Stimulated activated effector memory CD8-positive, alpha-beta T cell treated with anti-CD3 and anti-CD28 coated beads, Interleukin-12 subunit alpha, Interleukin-12 subunit beta, amount 100 ng/mL, for 72 hours (primary cell): Measurements from ENCODE around the gene ZFYVE1.
"Not testable (repeated sequence)": the region's sequence is repeated elsewhere in the genome, so short reads cannot be mapped to it uniquely, and the experiment has no call there.

ENCODE experiments used
- ATAC-seq: fragments of 150-1000 bp; cut with Tn5 transposase; 2 replicates; pipeline ENCODE4 v1.10.0; 2021
- DNase-seq, 2 donors: peaks; one replicate each; pipeline ENCODE4 v3.0.0; 2021 to 2022; ENCODE audit warnings: low spot score in 2 of 2
- H3K27ac Mint-ChIP-seq: one replicate; pipeline ENCODE4 v1.8.0; 2022; ENCODE audit warnings: mild to moderate bottlenecking, mixed read lengths
- H3K36me3 Mint-ChIP-seq: one replicate; pipeline ENCODE4 v1.8.0; 2022; ENCODE audit warnings: mild to moderate bottlenecking, mixed read lengths
- H3K4me1 Mint-ChIP-seq: one replicate; pipeline ENCODE4 v1.8.0; 2022; ENCODE audit warnings: mixed read lengths
- H3K4me3 Mint-ChIP-seq: one replicate; pipeline ENCODE4 v1.8.0; 2022; ENCODE audit warnings: mild to moderate bottlenecking, mixed read lengths
- H3K9me3 Mint-ChIP-seq: one replicate; pipeline ENCODE4 v1.8.0; 2022; ENCODE audit warnings: mixed read lengths

Gene ZFYVE1

DNA sequence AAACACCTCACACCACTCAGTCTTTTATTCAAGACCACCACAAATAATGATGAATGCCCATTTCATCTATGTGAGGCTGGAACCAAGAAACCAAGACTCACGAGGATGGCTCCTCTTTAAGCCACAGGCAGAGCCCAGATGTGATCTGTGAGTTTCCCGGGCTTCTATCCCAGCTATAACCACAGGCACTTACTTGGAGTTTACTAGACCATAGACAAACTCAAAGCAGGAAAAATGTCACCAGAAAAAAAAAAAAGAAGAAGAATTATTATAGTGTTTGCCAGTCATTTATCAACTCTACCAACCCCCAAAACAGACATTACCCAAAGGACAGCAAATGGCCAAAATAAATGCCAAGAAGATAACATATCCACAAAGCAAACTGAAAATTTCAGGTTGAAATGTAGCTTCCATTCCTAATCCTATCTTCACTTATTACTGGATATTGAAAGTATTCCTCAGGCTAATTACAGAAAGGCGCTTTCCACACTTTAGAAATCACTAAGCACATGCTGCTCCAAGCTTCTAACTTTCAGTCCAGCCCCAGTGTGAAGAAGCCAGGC is 44.7 kb downstream of the ZFYVE1 start:
- H3K36me3 Mint-ChIP-seq, result peaks cover 74% of the 10 kb centered on the region

DNA sequence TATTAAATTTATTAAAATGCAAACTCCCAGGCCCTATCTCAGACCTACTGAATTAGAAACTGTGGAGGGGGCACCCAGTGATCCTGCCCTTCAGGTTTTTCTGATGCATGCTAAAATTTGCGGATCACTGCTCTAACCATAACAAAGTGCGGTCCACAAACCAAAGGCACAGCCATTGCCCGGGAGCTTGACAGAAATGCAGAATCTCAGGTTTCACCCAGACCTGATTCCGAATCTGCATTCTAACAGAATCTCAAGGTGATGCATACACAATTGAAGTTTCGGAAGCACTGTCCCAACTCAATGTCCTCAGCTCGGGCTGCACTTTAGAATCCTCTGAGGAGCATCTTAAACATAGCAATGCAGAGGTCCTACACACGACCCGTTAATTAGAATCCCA is 46.0 kb downstream of the ZFYVE1 start:
- no peaks in the 10 kb centered on the region for H3K9me3 Mint-ChIP-seq
- ATAC-seq, result no peak
- H3K27ac Mint-ChIP-seq, result no peak overlapping the region
- no peaks in the 10 kb centered on the region for H3K4me1 Mint-ChIP-seq
- peaks cover 79% of the 10 kb centered on the region for H3K36me3 Mint-ChIP-seq
- H3K4me3 Mint-ChIP-seq, result no peak overlapping the region
- DNase-seq, result no peak

More for the DNA sequence above, 44.7 kb downstream of the ZFYVE1 start:
- ATAC-seq (no peak), DNase-seq (no peak)
- Mint-ChIP-seq H3K9me3 (no peaks in the 10 kb centered on the region), H3K4me1 (no peaks in the 10 kb centered on the region), H3K4me3 (no peak overlapping the region), H3K27ac (peak overlapping the region; percentile 5)

DNA sequence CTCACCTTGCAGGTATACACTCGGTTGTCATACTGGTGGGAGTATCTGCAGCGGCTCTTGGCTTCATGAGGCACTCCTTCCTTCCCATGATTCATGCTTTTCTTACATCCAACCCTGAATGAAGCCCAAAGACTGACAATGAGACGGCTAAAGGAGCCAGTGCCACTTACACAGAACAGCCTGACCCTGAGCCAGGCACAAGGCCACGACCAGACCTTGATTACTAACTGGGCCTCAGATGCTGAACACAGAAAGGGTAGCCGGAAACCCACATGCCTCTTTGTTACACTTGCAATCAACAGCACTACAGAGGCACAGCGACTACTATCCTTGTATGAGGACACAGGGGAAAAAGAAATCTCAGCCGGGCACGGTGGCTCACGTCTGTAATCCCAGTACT is 48.0 kb downstream of the ZFYVE1 start:
- no peak overlapping the region for H3K27ac Mint-ChIP-seq
- peaks cover 75% of the 10 kb centered on the region for H3K36me3 Mint-ChIP-seq
- no peaks in the 10 kb centered on the region for H3K4me1 Mint-ChIP-seq
- no peak for ATAC-seq
- no peaks in the 10 kb centered on the region for H3K9me3 Mint-ChIP-seq
- DNase-seq, result no peak
- no peak overlapping the region for H3K4me3 Mint-ChIP-seq

DNA sequence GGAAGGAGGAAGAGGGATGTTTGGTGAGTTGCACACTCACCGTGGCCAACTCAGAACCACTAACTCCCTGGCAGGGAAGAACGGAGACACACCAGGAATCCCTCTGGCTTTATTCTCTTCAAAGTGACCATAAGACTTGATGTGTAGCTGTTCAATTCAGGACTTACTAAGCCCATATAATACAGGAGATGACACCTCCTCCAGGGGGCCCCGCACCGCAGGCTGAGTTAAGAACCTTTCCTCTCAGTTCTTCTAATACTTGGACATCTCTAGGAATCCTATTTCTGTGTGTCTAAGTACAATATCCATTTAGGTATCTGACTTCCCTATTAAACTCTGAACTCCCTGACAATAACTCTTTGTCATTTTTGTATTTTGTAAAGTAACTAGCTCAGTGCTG is 51.1 kb downstream of the ZFYVE1 start:
- Mint-ChIP-seq H3K36me3 (peaks cover 89% of the 10 kb centered on the region), H3K27ac (peak overlapping the region; percentile 43)

DNA sequence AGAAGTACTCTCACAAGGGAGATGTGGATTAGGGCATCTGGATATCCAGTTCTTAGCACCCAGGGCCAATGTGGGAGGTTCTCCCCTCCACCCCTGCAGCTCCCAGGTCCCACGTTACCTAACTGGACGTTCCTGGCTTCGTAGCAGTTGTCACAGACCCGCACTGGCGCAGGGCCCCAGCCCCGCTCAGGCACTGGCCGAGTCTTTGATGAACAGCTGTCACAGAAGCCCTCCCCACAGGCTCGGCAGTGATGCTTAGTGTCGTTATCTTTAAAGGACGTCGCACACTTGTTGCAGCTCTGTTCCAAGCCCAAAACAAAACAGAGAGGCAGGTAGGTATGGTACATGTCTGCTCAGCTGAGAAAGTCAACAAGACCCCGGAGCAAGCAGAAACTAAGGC is 52.2 kb downstream of the ZFYVE1 start:
- Mint-ChIP-seq H3K27ac (no peak overlapping the region), H3K4me3 (no peak overlapping the region), H3K4me1 (no peaks in the 10 kb centered on the region), H3K36me3 (peaks cover 95% of the 10 kb centered on the region), H3K9me3 (no peaks in the 10 kb centered on the region)
- DNase-seq (no peak), ATAC-seq (no peak)

More for the DNA sequence above, 51.1 kb downstream of the ZFYVE1 start:
- Mint-ChIP-seq H3K9me3 (no peaks in the 10 kb centered on the region), H3K4me1 (no peaks in the 10 kb centered on the region), H3K4me3 (no peak overlapping the region)
- DNase-seq, result no peak
- ATAC-seq, result no peak

DNA sequence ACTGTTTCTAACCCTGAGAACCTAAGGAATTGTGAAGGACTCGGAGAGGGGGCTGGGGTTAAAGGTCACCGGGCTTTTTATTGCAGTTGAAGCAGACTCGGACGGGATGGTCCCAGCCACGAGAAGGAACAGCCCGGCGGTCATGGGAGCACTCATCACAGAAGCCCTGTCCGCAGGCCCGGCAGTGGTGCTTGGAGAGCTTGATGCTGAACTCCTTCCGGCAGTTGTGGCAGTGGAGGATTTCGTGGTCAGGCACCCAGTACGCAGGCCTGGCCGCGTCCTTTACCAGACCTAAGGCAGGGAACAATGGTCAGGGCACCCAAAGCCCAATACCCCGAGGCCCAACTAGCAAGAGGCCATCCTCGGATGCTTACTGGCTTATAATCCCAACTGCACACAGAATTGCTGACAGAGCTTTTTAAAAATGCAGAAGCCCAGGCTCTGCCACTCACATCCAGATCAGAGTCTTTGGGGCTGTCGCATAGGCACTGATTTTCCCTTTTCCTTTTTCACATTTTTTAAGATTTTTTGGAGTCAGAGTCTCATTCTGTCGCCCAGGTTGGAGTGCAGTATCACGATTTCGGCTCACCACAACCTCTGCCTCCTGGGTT is 56.0 kb downstream of the ZFYVE1 start:
- peaks cover 71% of the 10 kb centered on the region for H3K36me3 Mint-ChIP-seq
- no peaks in the 10 kb centered on the region for H3K4me1 Mint-ChIP-seq
- ATAC-seq, result no peak
- H3K27ac Mint-ChIP-seq, result no peak overlapping the region
- DNase-seq, result no peak
- no peak overlapping the region for H3K4me3 Mint-ChIP-seq
- H3K9me3 Mint-ChIP-seq, result no peaks in the 10 kb centered on the region

DNA sequence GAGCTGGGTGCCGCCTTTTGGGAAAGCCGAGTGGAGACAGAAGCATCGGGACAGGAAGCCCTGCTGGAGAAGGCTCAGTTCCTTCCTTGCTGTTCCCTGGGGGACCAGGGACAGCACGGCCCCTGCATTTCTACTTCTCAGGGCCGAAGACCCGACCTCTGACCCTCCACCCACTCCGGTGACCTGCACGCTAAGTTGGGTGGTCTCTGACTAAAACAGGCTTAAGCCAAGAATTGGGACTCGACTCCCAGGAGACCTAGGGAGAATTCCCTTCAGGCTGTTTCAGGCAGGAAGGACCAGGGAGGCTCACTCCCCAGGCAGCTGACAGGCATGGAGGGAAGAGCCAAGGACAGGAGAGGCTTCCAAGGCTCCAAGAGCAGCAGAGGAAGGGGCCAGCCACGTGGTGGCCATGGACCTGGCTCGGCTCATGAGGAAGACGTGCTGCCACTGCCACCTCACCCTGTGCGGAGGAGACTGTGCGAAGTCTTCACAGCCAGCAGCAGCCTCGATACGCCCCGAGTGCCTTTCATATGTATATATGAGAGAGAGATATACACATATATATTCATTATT is 56.8 kb downstream of the ZFYVE1 start:
- no peaks in the 10 kb centered on the region for H3K9me3 Mint-ChIP-seq
- no peak for DNase-seq
- no peak overlapping the region for H3K4me3 Mint-ChIP-seq
- no peak overlapping the region for H3K27ac Mint-ChIP-seq
- no peak for ATAC-seq
- peaks cover 66% of the 10 kb centered on the region for H3K36me3 Mint-ChIP-seq
- H3K4me1 Mint-ChIP-seq, result peaks cover 3% of the 10 kb centered on the region

DNA sequence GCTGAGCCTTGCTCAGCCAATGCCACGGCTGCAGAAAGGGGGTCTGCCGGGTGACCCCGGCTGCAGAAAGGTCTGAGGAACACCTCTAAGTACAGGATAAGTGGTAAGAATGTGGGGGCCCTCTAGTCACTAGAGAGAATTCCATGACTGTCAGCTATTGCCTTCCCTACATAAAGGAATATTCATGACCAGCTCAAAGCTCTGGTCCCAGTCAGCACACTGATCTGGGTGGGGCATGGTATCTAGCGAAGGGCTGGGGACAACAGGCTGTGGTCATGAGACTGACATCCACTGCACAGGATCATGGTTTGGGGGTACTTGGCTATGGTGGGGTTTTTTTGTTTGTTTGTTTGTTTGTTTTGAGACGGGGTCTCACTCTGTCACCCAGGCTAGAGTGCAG is 58.6 kb downstream of the ZFYVE1 start:
- DNase-seq (no peak), ATAC-seq (no peak)
- Mint-ChIP-seq H3K36me3 (peaks cover 50% of the 10 kb centered on the region), H3K27ac (no peak overlapping the region), H3K4me1 (peaks cover 6% of the 10 kb centered on the region), H3K9me3 (no peaks in the 10 kb centered on the region), H3K4me3 (no peak overlapping the region)

DNA sequence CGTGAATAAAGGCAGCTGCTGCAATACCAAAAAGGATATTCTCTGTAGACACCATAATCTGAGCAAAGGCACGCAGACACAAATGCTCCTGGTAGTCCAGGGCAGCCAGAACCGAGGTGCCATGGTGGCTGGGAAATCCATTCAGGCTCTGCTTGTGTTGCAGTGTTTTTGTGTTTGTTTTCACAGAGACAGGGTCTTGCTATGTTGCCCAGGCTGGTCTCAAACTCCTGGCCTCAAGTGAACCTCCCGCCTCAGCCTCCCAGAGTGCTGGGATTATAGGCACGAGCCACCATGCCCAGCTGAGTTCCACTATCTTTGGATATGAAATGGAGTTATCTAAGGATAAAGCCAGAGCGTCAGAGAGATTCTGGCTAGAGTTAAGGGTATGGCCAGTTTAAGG is 60.9 kb downstream of the ZFYVE1 start:
- no peak overlapping the region for H3K27ac Mint-ChIP-seq
- H3K4me3 Mint-ChIP-seq, result no peak overlapping the region
- no peak for ATAC-seq
- peaks cover 6% of the 10 kb centered on the region for H3K4me1 Mint-ChIP-seq
- DNase-seq, result no peak
- H3K36me3 Mint-ChIP-seq, result peaks cover 41% of the 10 kb centered on the region
- no peaks in the 10 kb centered on the region for H3K9me3 Mint-ChIP-seq

DNA sequence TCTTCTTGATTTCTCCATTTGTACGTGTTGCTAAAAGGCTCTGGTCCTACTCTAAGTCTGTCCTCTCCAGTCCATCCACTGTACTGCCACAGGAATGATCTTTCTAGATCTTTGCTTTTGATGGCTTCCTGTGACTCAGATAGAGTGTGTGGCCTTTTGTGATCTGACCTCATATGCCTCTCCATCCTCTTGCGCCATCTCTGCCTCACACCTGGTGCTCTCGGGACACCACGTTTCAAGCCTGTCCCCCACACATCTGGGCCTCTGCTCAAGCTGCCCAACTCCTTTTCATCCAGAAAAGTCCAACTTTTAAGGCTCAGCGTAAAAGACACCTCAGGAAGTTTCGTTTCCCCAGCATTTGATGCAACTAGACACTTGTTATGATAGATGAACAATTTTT is 61.7 kb downstream of the ZFYVE1 start:
- DNase-seq (no peak), ATAC-seq (peak; percentile 57)
- Mint-ChIP-seq H3K36me3 (peaks cover 41% of the 10 kb centered on the region), H3K27ac (no peak overlapping the region), H3K4me1 (peaks cover 6% of the 10 kb centered on the region), H3K4me3 (no peak overlapping the region), H3K9me3 (no peaks in the 10 kb centered on the region)

DNA sequence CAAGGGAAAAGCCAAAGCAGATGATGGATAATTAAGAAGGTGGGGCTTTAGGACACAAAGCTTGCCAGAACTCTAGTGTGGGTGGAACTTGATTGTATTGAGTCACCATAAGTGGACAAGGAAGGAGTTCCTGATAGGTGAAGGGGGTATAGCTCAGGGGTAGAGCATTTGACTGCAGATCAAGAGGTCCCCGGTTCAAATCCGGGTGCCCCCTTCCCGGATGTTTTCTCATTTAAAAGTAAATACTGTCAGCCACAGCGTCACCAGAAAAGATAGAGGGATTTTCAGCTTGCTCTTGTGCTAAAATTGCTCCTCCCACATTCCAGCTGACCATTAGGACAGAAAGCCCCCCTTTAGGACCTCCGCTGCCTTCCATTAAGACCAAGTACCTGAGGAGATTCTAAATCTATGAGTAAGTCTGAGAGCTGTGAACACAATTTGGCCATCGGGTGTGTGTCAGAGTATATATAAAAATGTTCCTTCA is 64.0 kb downstream of the ZFYVE1 start:
- ATAC-seq (no peak), DNase-seq (no peak)
- Mint-ChIP-seq H3K4me1 (peaks cover 6% of the 10 kb centered on the region), H3K27ac (peak overlapping the region; percentile 29), H3K36me3 (peaks cover 36% of the 10 kb centered on the region), H3K9me3 (no peaks in the 10 kb centered on the region), H3K4me3 (no peak overlapping the region)

DNA sequence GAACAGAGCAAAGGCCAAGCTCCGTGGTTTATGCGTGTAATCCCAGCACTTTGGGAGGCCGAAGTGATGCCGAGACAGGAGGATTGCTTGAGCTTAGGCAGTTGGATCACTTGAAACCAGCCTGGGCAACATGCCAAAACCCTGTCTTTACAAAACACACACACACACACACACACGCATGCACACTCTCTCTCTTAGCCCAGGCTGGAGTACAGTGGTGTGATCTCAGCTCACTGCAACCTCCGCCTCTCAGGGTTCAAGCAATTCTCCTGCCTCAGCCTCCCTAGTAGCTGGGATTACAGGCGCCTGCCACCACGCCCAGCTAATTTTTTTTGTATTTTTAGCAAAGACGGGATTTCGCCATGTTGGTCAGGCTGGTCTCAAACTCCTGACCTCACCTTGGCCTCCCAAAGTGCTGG is 64.6 kb downstream of the ZFYVE1 start:
- not testable (repeated sequence) for H3K9me3 Mint-ChIP-seq, H3K4me1 Mint-ChIP-seq, ATAC-seq, DNase-seq, H3K4me3 Mint-ChIP-seq
- Mint-ChIP-seq H3K27ac (peak overlapping the region; percentile 29), H3K36me3 (peaks cover 41% of the 10 kb centered on the region)

DNA sequence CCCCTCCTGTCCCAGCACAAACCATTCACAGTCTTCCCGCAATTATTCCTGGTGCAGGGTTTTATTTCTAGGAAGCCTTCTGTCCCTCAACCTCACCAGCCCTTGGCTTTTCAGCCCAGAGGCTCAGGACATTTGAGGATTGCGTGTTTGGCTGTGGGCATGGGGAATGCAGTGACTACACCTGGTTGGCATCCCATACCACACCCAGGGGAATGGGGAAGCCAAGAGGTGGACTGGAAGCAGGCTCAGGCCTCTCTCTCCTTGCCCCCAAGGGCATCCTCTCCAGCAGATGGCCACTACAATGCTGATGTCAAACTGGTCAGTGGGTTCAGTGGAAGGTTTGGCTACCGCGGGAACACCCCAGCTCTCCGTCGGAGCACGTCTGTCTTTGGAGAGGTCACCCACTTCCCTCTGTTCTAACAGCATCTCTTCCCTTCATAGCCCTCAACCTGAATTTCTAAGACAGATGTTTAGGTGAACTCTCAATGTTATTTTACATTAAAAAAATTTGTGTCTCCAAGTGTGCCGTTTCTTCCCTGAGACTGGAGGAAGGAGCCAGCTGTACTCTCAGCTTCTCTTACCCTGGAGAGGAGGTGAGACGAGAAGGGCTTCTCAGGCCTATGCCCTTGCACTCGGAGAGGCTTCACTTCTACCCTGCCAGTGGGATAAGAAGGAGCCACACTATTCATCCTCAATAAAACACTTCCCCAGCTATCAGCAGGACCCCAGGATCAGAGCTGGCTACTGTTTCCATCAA is 65.1 kb downstream of the ZFYVE1 start:
- ATAC-seq (no peak), DNase-seq (no peak)
- peaks cover 44% of the 10 kb centered on the region for H3K36me3 Mint-ChIP-seq
- H3K4me3 Mint-ChIP-seq, result no peak overlapping the region
- no peak overlapping the region for H3K27ac Mint-ChIP-seq
- peaks cover 6% of the 10 kb centered on the region for H3K4me1 Mint-ChIP-seq
- H3K9me3 Mint-ChIP-seq, result no peaks in the 10 kb centered on the region

DNA sequence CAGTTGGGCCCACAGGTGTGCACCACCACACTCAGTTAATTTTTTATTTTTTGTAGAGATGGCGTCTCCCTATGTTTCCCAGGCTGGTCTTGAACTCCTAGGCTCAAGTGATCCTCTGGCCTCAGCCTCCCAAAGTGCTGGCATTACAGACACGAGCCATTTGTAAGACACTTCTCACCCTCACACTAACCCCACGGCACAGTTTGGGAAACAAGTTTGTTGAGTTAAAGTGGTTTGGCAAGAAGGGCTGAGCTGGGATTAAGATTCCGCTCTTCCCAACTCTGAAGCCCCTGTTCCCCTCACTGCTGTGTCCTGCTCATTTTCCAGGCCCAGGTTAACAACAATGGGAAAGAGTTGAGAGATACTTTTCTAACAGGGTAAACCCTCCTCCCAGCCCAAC is 65.9 kb downstream of the ZFYVE1 start:
- H3K36me3 Mint-ChIP-seq, result peaks cover 50% of the 10 kb centered on the region
- not testable (repeated sequence) for H3K27ac Mint-ChIP-seq, H3K9me3 Mint-ChIP-seq, DNase-seq, ATAC-seq, H3K4me1 Mint-ChIP-seq, H3K4me3 Mint-ChIP-seq

DNA sequence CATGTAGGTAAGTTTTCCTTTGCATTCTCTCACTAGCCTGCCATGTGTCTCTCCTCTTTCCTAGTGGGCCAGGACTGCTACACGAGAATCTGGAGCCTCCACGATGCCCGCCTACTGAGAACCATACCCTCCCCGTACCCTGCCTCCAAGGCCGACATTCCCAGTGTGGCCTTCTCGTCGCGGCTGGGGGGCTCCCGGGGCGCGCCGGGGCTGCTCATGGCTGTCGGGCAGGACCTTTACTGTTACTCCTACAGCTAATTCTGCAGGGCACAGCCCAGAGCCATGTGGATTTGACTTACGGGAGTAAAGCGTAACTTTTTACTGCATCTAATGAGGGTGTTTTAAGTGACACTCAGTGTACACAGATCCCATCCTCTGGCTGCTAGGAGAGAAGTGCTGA is 68.4 kb downstream of the ZFYVE1 start:
- H3K9me3 Mint-ChIP-seq, result no peaks in the 10 kb centered on the region
- ATAC-seq (no peak), DNase-seq (no peak)
- H3K4me3 Mint-ChIP-seq, result no peak overlapping the region
- H3K27ac Mint-ChIP-seq, result no peak overlapping the region
- H3K4me1 Mint-ChIP-seq, result no peaks in the 10 kb centered on the region
- H3K36me3 Mint-ChIP-seq, result peaks cover 72% of the 10 kb centered on the region

DNA sequence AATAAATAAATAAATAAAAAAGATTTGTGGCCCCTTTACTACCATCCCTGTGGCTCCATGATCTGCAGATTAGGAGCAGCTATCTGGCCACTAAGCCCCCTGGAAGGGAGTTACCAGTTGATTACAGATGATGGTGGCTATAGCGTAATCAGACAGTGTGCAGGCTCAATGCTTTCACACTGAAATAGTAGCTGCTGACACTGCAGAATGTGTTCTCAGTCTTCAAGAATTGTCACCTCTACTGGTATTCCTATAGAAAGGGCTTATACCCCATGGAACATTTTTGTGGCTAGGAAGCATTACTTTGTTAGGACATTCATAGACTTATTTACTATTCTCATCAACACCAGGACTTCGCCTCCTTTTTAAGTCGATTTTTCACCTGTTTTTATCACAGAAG is 69.7 kb downstream of the ZFYVE1 start:
- Mint-ChIP-seq H3K27ac (no peak overlapping the region), H3K9me3 (no peaks in the 10 kb centered on the region), H3K4me3 (no peak overlapping the region), H3K4me1 (no peaks in the 10 kb centered on the region), H3K36me3 (peaks cover 78% of the 10 kb centered on the region)
- ATAC-seq (no peak), DNase-seq (no peak)
